ENCODE measurements around the gene MCOLN1. TPM values are rescaled to one million over a fixed set of nuclear protein-coding genes. Genes with fewer than 3 reads are reported as not detected.
A peak's percentile ranks its signal among the peaks of the same experiment; 100 is the strongest.

MCOLN1 gene
- total and polyA plus RNA-seq, 4 donors: 10.9 to 17.0 (median 13.7) TPM

GRCh38 chr19:7522923-7523667 is 671 bp downstream of the MCOLN1 start:
- Histone ChIP-seq H3K9me3 (ENCODE audit: control insufficient read depth in 4 of 4, low read length in 3 of 4) (no peaks in the 10 kb centered on the region), H3K4me1 (ENCODE audit: control insufficient read depth in 4 of 4, insufficient read depth in 4 of 4, low read length in 3 of 4) (peaks cover 9 to 43% (median 34%) of the 10 kb centered on the region in 4 donors), H3K9ac (ENCODE audit: low read depth in 1 of 2, low read length in 2 of 2) (peak overlapping the region; percentile 21 to 81), H3K4me3 (ENCODE audit: low read depth in 1 of 3, low read length in 3 of 3) (peak overlapping the region; percentile 49 to 72 (median 69)), H3K36me3 (ENCODE audit: control insufficient read depth in 4 of 4, insufficient read depth in 3 of 4, low read depth in 1 of 4, low read length in 3 of 4) (peaks cover 0 to 5% (median 3%) of the 10 kb centered on the region in 4 donors), H3K27ac (ENCODE audit: low read depth in 1 of 2, low read length in 2 of 2) (peak overlapping the region in 1 of 2 donors; percentile 7), H3K27me3 (ENCODE audit: control insufficient read depth in 4 of 4, insufficient read depth in 4 of 4, low read length in 3 of 4) (no peaks in the 10 kb centered on the region)
- no peak for DNase-seq (ENCODE audit: low spot score)
- TF ChIP-seq JUND (IDR thresholded peaks at IDR 0.05) (no peak), EGR1 (IDR thresholded peaks at IDR 0.05; ENCODE audit: low read depth in 2 of 2) (no peak), RXRA (IDR thresholded peaks at IDR 0.05) (no peak), CTCF (IDR thresholded peaks at IDR 0.05; ENCODE audit: low read depth, low read length, missing input control) (no peak), FOXA2 (IDR thresholded peaks at IDR 0.05) (no peak), RAD21 (IDR thresholded peaks at IDR 0.05) (no peak), TAF1 (conservative IDR thresholded peaks at IDR 0.05) (no peak), ZBTB33 (IDR thresholded peaks at IDR 0.05) (no peak), SP1 (IDR thresholded peaks at IDR 0.05) (no peak), YY1 (IDR thresholded peaks at IDR 0.05) (no peak), HNF4A (conservative IDR thresholded peaks at IDR 0.05) (no peak), GABPA (IDR thresholded peaks at IDR 0.05 in 1 of 2, conservative IDR thresholded peaks at IDR 0.05 in 1 of 2) (no peak), FOXA1 (IDR thresholded peaks at IDR 0.05) (no peak), NR2F2 (IDR thresholded peaks at IDR 0.05) (no peak), HNF4G (IDR thresholded peaks at IDR 0.05) (no peak)
- TF ChIP-seq, protein P1, sequence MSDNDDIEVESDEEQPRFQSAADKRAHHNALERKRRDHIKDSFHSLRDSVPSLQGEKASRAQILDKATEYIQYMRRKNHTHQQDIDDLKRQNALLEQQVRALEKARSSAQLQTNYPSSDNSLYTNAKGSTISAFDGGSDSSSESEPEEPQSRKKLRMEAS (IDR thresholded peaks at IDR 0.05): no peak
- TF ChIP-seq, protein P2, sequence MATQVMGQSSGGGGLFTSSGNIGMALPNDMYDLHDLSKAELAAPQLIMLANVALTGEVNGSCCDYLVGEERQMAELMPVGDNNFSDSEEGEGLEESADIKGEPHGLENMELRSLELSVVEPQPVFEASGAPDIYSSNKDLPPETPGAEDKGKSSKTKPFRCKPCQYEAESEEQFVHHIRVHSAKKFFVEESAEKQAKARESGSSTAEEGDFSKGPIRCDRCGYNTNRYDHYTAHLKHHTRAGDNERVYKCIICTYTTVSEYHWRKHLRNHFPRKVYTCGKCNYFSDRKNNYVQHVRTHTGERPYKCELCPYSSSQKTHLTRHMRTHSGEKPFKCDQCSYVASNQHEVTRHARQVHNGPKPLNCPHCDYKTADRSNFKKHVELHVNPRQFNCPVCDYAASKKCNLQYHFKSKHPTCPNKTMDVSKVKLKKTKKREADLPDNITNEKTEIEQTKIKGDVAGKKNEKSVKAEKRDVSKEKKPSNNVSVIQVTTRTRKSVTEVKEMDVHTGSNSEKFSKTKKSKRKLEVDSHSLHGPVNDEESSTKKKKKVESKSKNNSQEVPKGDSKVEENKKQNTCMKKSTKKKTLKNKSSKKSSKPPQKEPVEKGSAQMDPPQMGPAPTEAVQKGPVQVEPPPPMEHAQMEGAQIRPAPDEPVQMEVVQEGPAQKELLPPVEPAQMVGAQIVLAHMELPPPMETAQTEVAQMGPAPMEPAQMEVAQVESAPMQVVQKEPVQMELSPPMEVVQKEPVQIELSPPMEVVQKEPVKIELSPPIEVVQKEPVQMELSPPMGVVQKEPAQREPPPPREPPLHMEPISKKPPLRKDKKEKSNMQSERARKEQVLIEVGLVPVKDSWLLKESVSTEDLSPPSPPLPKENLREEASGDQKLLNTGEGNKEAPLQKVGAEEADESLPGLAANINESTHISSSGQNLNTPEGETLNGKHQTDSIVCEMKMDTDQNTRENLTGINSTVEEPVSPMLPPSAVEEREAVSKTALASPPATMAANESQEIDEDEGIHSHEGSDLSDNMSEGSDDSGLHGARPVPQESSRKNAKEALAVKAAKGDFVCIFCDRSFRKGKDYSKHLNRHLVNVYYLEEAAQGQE (IDR thresholded peaks at IDR 0.05): no peak
- TF ChIP-seq, protein P3, sequence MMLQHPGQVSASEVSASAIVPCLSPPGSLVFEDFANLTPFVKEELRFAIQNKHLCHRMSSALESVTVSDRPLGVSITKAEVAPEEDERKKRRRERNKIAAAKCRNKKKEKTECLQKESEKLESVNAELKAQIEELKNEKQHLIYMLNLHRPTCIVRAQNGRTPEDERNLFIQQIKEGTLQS (IDR thresholded peaks at IDR 0.05): no peak
- 9% methylated on average over 23 of the region's 23 CpGs for WGBS

Data from liver (tissue), 9 donors.